GM18951 (cell line): Measurements from ENCODE around the gene PLCB2.
A peak's percentile ranks its signal among the peaks of the same experiment; 100 is the strongest.

Source experiments
- POLR2A ChIP-seq: IDR thresholded peaks from 4 replicates; pipeline ENCODE4 v1.6.1; 2011; ENCODE audit warnings: mild to moderate bottlenecking; ENCODE audit not compliant: insufficient read length, insufficient read depth; ENCODE audit errors: extremely low read depth
- in situ Hi-C: fragments of 300-500 bp; cut with MboI; formaldehyde crosslinking; loops from one replicate; pipeline ENCODE4 v1.12.0; 2022; ENCODE audit warnings: low sequenced_read_pairs, mixed read lengths, inconsistent platforms; ENCODE audit not compliant: unreplicated experiment

The PLCB2 gene

DNA sequence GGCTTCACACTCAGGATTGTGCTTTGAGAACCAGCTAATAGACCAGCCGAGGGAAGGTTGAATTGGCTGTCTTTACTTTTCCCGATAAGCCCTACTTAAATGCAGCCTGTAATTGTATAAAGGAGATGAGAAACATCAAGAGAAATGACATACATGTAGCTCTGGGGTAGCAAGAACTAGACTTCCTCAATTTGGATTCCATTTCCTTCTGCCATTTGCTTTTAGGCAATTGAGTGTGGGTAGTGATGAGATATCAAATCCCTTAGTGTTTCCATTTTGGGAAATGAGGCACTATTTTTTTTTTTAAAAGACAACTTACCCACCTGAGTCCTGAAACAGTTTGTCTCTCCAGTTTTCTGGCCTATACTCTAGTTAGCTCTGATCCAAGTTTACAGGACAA lies 18.0 kb upstream of the PLCB2 start:
- TF ChIP-seq POLR2A, result no peak
- in situ Hi-C loops, result no loop called here

GRCh38 chr15:40325188-40325587 lies 17.5 kb upstream of the PLCB2 start:
- in situ Hi-C loops, result no loop called here
- TF ChIP-seq POLR2A, result no peak

GRCh38 chr15:40323953-40324937 lies 16.5 kb upstream of the PLCB2 start:
- in situ Hi-C loops, result no loop called here
- no peak for TF ChIP-seq POLR2A

DNA sequence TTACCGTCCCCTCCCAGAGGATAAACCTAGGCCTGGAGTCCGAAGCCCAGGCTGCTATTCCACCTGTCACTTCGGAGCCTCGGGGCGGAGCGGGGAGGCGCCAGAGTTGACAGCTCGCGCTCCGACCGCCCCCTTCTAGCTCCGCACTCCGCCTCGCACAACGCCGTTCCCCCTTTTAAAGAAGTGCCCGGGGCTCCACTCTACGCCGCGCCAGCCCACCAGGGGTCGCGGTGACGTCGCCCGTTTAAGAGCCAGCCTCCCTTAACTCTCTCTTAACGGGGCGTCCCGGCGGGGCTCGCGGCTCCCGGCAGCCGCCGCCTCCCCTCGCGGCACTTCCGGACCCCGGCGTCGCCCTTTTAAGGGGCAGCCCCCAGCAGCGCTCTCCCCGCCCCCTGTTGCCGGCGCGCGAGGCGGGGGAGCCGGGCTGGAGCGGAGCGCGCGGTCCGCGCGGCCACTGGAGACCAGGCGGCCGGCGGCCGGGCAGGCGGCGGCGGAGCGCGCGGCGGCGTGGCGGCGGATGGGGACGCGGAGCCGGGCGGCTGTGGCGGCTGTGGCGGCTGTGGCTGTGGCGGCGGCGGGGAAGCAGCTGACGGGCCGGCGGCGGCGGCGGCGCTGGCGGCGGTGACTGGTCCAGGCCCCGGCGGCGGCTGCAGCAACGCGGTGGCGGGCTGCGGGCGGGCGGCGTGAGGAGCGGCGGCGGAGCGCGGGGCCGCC lies 15.7 kb upstream of the PLCB2 start, which contains the start of gene INAFM2:
Gene INAFM2, plus strand, starts transcription at position 454 of the 714 bp plus-strand sequence. CDS start 364 bp downstream, outside the sequence.
- in situ Hi-C loops, result no loop called here
- peak; percentile 56 for TF ChIP-seq POLR2A

- no peak for TF ChIP-seq POLR2A
- in situ Hi-C loops, result no loop called here
Observed at GRCh38 chr15:40322531-40323238, 14.9 kb upstream of the PLCB2 start.

DNA sequence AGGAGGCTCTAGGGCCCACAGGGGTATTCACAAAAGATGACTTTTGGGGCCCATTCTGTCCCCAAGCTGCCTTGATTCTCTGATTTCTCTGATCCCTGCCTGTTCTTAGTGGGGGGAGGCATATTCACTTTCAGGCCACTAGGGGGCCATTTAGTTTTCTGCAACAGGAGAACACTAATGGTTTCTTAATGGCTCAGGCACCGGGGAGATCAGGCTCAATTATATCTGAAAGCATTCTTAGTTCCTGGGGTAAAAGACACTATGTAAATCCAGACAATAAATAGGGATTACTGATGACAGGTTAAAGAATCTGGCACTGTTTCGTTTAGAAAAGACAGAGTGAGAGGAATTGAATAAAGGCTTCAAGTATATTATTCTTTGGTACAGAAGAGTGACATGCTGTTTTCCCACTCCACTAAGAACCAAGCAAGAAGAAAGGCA lies 13.2 kb upstream of the PLCB2 start:
- in situ Hi-C loops, result no loop called here
- TF ChIP-seq POLR2A, result no peak

DNA sequence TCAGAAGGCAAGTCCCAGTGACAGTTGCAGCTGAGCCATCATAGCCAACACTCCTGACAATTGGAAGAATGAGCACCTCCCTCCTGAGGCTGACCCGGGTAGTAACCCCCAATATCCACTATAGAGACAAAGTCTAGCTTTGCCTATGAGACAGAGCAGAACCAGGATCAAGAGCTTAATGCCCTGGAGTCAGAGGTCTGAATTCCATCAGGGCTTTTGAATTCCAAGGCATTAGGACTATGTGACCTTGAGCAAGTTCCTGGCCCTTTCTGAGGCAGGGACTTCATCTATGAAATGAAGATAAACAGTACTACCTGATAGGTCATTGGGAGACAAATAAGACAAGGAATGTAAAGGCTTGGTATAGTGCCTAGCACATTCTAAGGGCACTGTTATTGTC lies 12.7 kb upstream of the PLCB2 start:
- in situ Hi-C loops, result no loop called here
- no peak for TF ChIP-seq POLR2A

GRCh38 chr15:40317580-40317979 lies 9.8 kb upstream of the PLCB2 start:
- in situ Hi-C loops, result no loop called here
- no peak for TF ChIP-seq POLR2A

GRCh38 chr15:40316931-40317330 lies 9.2 kb upstream of the PLCB2 start:
- TF ChIP-seq POLR2A, result no peak
- in situ Hi-C loops, result no loop called here

- no peak for TF ChIP-seq POLR2A
- in situ Hi-C loops, result no loop called here
Observed at GRCh38 chr15:40314723-40315276, 7.1 kb upstream of the PLCB2 start.

DNA sequence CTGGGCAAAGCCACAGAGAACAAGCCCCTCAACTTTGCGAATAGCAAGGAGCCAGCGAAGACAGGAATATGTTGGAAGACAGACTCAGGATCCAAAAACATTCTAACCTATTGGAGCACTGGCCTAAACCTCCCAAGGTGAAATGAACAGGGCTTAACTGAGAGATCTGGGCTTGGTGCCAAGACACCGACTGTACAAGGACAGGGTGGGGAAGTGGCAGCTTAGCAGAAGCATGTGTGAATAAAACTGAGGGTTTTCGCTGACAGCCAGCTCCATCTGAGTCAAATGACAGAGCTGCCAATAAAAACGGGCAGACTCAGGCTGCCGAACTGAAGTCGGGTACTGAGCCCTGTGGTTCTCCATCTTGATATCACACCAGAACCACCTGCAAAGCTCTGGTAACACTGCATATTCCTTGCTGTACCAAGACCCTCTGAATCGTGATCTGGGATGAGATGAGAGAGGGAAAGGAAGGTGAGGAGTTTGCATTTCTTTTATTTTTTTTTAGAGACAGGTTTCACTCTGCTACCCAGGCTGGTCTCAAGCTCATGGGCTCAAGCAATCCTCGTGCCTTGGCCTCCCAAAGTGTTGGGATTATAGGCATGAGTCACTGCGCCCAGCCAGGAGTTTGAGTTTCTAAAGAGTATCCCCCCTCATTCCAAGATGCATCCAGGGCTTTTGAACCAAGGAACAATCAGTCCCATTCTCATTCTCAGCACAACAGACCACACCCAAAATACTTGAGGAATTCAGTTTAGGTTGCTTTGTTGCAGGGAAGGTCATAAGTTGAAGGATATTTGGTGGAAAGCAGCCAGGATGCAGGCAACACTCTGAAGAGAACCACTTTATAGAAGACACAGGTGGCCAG lies 6.0 kb upstream of the PLCB2 start:
- TF ChIP-seq POLR2A, result no peak
- in situ Hi-C loops, result no loop called here

DNA sequence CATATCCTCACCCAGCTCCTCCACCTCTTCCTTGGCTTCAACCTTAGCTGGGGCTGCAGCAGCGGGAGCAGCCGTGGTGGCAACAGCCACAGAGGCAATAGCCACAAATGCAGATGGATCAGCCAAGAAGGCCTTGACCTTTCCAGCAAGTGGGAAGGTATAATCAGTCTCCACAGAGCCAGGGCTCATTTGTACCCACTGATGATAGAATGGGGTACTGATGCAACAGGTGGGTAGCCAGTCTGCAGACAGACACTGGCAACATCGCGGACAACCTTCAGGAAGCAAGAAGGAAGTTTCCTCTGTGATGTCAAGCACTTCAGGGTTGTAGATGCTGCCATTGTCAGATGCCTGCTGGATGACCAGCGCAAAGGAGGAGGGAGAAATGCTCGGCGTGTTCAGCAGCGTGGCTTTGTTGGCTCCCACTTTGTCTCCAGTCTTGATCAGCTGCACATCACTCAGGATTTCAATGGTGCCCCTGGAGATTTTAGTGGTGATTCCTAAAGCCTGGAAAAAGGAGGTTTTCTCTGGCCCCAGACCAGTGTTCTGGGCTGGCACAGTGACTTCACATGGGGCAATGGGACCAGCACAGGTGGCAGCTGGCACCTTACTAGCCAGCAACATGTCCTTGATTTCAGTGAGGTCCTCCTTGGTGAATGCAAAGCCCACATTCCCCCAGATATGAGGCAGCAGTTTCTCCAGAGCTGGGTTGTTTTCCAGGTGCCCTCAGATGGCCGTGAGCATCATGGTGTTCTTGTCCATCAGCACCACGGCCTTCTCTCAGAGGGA lies 4.8 kb upstream of the PLCB2 start:
- in situ Hi-C loops, result no loop called here
- no peak for TF ChIP-seq POLR2A

DNA sequence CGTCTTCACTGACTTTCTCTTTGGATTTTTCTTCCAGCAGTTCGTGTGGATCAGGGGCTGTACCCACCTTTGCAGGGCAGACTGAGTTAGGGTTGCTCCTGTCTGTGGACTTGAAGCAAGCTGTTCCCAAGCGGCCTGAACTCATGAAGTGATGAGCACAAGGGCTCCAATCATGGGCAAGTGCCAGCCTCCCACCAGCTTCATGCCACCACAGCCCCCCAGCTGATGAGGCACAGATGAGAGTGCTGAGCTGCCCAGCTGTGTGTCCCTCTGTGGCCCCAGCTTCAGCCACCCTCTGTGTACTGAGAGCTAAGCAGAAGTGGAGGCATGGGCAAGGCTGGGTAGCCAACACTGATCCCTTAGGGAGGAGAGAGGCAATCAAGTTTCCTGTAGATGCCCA lies 3.3 kb upstream of the PLCB2 start:
- in situ Hi-C loops, result no loop called here
- TF ChIP-seq POLR2A, result no peak
